Nucleus accumbens (tissue), 56 donors: ENCODE measurements around the gene MMP1.
"Not testable (repeated sequence)": the region's sequence is repeated elsewhere in the genome, so short reads cannot be mapped to it uniquely, and the experiment has no call there.

ENCODE experiments used
- DNase-seq, 56 donors: peaks; one replicate each; lab custom pipeline; 2025; lab: John Stamatoyannopoulos, UW

Gene MMP1

DNA sequence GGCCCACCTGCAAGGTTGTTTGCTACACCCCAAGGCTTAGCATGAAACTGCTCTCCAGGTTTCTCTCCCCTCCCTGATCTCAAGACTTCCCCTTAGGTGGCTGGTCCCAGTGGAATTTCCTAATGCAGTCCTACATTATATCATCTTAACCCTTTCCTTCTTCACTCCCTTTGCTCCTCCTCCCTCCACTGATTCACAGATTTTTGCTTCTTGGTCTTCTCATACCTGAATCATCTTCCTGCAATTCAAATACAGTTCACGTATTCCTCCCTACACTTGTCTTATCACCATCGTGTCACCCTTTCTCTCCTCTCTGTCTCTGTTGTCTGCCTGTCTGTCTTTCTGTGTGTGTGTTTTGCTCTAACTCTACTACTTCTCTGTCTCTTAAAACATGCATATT lies 34.5 kb downstream of the MMP1 start:
- no peak for DNase-seq

DNA sequence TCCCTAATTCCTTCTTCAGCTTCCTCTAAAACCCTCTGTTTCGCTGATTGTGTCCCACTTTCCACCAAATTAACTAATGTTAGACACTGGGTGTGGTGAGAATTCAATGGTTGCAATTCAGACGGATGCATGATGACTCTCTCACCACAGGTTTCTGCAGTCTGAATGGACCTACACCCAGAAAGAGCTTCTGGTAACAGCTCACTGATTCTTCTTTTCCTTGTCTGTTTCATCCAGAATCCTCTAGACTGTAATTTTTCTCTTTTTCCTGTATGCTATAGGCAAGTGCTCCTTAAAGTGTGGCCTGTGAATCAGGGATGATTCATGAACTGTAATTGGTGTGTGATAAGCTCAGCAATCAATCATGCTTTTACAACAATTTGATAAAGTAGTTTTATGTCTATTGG lies 35.6 kb downstream of the MMP1 start:
- no peak for DNase-seq

DNA sequence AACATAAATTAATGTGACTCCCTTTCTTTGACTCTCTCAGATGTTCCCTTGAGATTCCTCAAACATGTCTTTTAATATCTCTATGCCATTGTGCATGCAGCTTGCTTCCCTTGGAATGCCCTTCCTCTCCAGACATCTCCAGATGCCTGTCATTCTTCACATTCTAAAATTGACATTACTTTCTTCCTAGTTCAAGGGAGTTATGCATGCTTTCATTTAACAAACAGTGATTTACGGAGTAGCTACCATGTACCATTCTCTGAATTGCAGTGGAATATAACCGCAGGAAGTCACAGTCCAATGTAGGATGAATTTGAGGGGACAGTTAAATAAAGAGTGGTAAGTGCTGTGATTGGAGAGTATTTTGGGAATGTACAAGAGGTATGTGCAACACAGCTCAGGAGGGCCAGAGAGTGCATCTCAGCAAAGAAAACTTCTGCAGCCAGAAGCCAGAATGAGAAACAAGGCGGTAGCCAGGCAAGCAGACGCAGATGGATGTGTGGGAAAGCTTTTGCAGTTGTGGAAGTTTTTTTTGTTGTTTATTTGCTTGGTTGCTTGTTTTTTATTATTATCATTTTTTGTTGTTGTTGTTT lies 36.2 kb downstream of the MMP1 start:
- no peak for DNase-seq

DNA sequence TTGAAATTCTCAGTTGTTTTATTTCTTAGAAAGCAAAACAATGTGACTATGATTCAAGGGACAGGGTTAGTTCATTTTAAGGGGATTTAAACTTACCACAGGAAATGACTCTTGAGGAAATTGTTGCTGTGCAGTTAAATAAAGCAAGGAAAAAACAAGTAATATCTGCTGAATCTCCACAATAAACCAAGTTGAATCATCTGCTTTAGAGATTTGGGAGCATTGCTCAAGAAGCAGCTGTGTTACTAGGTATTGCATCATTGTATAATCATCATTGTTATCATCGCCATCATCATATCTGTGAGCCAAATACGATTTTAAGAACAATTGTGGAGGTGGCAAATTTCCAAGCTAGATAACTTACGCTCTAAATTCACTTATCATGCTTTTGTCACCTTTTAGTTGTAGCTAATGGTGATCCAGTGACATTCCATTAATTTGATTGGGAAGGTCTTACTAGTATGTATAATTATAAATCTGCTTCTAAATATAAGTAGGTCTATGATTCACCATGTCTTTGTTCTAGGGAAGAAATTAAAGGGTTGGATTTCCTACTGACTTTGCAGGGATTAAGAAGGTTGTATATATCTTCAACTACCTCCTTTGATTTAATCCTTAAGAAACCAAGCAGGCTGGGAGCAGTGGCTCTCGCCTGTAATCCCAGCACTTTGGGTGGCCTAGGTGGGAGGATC lies 37.5 kb downstream of the MMP1 start:
- no peak for DNase-seq

DNA sequence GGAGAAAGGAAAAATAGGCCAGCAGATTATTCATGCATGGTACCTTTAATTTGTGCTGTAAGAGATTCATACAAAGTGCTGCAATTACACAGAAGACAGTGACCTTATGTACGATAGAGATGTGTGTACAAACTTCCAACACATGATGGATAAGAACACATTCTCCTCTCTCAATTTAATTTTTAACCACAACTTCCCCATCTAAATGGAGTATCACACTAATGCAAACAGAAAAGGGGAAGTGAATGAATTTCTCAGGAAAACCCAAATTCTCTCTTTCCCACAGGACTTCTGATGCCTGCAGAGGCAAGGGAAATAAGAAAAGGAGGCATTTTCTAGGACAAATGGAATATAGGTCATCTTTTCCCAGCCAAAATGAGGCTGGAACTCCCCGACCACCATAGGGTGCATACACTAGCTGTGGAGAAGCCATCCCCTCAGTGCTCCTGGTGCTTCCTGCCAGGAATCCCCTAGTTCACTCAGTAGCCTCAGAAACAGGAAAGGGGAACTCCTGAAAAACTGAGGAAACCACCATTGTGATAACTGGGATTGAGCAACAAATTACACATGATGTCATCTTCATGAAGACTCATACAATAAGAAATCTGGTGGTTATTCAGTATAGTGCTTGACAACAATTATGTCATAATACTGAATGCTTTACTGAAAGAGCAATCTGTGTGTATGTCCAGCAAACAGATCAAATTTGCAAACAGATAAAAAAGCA lies 40.0 kb downstream of the MMP1 start:
- no peak for DNase-seq

DNA sequence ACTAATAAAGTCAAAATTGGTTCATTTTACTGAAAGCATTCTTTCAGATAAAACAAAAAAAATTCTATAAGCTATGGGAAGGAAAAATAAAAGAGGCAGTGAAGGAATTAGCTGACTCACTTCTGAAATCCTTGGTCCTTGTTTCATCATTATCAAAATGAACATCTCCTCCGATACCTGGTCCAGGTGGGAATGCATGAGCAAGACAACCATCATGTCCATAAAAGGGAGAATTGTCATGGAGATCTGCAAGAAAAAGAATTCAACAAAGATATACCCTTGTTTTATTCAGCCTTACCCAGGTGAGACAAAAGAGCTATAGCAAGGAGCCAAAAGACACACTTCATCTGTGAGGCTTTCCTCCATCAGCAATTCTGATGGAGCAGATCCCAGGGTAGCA lies 44.7 kb downstream of the MMP1 start:
- DNase-seq = no peak

DNA sequence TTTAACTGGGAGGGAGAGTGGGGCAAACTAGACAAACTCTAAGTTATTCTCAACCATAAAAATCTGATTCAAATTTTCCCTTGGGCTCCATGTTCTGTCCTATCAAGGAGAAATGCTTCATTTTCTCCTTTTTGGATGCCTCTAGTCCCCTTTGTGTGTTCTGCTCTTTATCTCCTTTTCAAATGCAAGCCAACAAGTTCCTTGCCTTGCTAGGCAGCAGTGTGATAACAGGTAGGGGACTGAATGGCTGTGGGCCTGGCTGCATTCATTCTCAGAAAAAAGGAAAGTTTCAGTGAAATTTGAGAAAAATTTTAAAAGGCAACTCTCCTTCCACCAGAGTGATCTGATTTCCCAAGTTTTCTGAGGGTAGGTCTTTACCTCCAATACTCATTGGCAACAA lies 46.3 kb downstream of the MMP1 start:
- DNase-seq = no peak

DNA sequence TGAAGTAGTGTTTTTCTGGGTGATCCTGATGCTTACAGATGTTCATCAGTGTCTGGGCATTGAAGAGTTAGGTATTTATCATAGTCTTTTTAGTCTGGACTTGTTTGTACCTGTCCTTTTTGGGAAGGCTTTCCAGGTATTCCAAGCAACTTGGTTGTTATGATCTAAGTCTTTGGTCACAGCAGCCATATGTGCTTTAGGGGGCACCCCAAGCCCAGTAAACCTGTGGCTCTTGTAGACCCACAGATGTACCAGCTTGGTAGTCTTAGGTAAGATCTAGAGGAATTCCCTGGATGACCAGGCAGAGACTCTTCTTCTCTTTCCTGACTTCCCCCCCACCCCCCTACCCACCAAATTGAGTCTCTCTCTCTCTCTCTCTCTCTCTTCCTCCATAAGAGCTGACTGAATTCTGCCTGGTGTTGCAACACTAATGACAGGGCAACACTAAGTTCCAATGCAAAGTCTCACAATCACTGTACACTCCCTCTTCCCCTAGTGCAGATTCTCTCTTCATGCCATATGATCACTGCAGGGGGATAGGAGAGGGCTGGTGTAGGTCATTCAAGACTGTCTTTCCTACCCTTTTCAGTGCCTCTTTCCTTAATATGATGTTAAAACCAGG lies 48.7 kb downstream of the MMP1 start:
- DNase-seq = no peak

DNA sequence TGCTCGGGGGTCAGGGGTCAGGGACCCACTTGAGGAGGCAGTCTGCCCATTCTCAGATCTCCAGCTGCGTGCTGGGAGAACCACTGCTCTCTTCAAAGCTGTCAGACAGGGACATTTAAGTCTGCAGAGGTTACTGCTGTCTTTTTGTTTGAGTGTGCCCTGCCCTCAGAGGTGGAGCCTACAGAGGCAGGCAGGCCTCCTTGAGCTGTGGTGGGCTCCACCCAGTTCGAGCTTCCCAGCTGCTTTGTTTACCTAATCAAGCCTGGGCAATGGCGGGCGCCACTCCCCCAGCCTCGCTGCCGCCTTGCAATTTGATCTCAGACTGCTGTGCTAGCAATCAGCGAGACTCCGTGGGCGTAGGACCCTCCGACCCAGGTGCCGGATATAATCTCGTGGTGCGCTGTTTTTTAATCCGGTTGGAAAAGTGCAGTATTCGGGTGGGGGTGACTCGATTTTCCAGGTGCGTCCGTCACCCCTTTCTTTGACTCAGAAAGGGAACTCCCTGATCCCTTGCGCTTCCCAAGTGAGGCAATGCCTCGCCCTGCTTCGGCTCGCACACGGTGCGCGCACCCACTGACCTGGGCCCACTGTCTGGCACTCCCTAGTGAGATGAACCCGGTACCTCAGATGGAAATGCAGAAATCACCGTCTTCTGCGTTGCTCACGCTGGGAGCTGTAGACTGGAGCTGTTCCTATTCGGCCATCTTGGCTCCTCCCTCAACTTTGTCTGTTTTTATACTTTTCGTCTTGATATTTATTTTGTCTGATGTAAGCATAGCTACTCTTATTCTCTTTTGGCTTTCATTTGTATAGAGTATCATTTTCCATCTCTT lies 51.0 kb downstream of the MMP1 start:
- not testable (repeated sequence) for DNase-seq
